ENCODE data around the gene ABHD17B. TPM values are rescaled to one million over a fixed set of nuclear protein-coding genes. Genes with fewer than 3 reads are reported as not detected.

The ABHD17B gene
- total RNA-seq, 2 donors from 2014 or later = 15.3 to 24.6 TPM

DNA sequence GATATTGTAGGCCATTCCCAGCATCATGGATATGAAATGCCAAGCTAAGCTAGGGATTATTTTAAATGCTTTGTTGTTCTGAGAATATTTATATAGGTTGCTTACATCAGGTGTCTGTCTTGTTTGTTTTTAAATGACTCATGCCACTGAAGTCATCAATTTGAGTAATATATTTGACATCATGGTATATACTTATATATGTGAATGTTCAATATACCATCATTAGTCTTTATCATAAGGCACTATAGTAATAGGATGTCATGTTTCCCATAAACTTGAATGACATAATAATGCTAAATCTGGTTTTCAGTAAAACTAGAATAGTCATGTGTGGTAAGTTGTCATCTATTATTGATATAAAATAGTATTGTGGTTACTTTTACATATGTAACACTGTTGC, 13.6 kb upstream of the ABHD17B start:
- Histone ChIP-seq H3K4me1 (ENCODE audit: control insufficient read depth in 1 of 2, low read depth in 2 of 2) (peaks cover 7 to 30% of the 10 kb centered on the region in 2 donors), H3K9me3 (no peaks in the 10 kb centered on the region), H3K27ac (peak overlapping the region in 1 of 2 donors; percentile 63), H3K4me3 (no peak overlapping the region), H3K36me3 (no peaks in the 10 kb centered on the region), H3K27me3 (replicated peaks; ENCODE audit: insufficient read depth) (no peaks in the 10 kb centered on the region)
- ATAC-seq (ENCODE audit: insufficient number of reproducible peaks, low FRiP score, low read depth) (no peak), DNase-seq (ENCODE audit: low spot score) (no peak)
- TF ChIP-seq, protein P1, sequence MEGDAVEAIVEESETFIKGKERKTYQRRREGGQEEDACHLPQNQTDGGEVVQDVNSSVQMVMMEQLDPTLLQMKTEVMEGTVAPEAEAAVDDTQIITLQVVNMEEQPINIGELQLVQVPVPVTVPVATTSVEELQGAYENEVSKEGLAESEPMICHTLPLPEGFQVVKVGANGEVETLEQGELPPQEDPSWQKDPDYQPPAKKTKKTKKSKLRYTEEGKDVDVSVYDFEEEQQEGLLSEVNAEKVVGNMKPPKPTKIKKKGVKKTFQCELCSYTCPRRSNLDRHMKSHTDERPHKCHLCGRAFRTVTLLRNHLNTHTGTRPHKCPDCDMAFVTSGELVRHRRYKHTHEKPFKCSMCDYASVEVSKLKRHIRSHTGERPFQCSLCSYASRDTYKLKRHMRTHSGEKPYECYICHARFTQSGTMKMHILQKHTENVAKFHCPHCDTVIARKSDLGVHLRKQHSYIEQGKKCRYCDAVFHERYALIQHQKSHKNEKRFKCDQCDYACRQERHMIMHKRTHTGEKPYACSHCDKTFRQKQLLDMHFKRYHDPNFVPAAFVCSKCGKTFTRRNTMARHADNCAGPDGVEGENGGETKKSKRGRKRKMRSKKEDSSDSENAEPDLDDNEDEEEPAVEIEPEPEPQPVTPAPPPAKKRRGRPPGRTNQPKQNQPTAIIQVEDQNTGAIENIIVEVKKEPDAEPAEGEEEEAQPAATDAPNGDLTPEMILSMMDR (IDR thresholded peaks at IDR 0.05) = no peak

DNA sequence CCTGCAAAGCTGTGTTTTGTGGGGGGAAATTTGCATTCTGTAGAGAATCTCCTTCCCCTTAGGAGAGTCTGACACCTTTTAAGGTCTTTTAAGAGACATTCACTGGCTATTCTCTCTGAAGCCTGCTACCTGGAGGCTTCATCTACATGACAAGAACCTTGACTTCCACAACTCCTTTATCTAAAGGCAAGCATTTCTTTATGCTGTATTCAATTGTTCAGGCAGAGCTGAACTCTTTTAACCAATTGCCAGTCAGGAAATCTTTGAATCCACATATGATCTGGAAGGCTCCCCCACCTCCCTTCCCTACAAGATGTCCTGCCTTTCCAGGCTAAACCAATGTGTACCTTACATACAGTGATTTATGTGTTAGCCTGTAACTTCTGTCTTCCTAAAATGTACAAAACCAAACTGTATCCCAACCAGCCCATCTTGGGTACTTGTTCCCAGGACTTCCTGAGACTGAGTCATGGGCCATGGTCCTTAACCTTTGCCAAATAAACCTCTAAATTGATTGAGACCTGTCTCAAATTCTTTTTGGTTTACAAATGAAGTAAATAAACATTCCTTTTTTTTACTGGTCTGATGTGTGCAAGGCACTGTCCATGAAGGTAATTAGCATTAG, 10.3 kb upstream of the ABHD17B start:
- Histone ChIP-seq H3K4me3 (no peak overlapping the region), H3K9me3 (no peaks in the 10 kb centered on the region), H3K36me3 (no peaks in the 10 kb centered on the region), H3K27ac (no peak overlapping the region), H3K4me1 (ENCODE audit: control insufficient read depth in 1 of 2, low read depth in 2 of 2) (peaks cover 7 to 30% of the 10 kb centered on the region in 2 donors), H3K27me3 (replicated peaks; ENCODE audit: insufficient read depth) (no peaks in the 10 kb centered on the region)
- TF ChIP-seq, protein P1 (IDR thresholded peaks at IDR 0.05) = no peak
- ATAC-seq (ENCODE audit: insufficient number of reproducible peaks, low FRiP score, low read depth) (no peak), DNase-seq (ENCODE audit: low spot score) (no peak)

DNA sequence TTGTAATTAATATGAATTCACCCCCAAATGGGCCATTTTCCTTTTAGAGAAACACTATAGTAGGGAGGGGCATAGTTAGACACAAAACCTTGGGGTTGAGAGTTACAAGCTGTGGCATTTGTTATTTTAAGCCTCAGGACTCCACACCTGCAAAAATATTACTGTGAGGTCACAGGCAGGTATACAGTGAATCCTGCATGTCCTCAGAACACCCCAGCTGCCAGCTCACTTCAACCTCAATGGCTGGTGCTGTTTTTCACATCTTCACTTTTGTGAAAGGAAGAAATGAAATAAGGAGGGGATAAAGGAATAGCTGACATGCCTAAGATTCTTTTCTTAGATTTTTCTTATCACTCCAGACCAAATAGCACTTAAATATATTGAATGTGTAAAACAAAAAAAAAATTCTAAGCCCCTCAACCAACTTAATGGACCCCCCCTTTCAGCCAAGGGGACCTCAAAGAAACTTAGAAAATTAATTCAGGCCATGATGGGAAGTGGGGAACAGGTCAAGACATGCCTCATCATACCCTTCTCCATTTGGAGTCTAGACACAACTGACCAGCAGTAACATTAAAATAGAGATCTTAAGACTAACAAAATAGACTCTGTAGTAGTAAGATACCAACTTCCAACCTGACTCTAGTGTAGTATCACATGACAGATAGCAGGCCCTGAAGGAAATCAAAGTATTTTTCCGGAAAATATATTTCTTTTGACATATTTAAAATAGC, 9.6 kb upstream of the ABHD17B start:
- ATAC-seq (ENCODE audit: insufficient number of reproducible peaks, low FRiP score, low read depth) (no peak), DNase-seq (ENCODE audit: low spot score) (no peak)
- Histone ChIP-seq H3K27ac (no peak overlapping the region), H3K4me3 (no peak overlapping the region), H3K27me3 (replicated peaks; ENCODE audit: insufficient read depth) (no peaks in the 10 kb centered on the region), H3K9me3 (no peaks in the 10 kb centered on the region), H3K4me1 (ENCODE audit: control insufficient read depth in 1 of 2, low read depth in 2 of 2) (peaks cover 7 to 30% of the 10 kb centered on the region in 2 donors), H3K36me3 (no peaks in the 10 kb centered on the region)
- TF ChIP-seq, protein P1 (IDR thresholded peaks at IDR 0.05) = no peak

DNA sequence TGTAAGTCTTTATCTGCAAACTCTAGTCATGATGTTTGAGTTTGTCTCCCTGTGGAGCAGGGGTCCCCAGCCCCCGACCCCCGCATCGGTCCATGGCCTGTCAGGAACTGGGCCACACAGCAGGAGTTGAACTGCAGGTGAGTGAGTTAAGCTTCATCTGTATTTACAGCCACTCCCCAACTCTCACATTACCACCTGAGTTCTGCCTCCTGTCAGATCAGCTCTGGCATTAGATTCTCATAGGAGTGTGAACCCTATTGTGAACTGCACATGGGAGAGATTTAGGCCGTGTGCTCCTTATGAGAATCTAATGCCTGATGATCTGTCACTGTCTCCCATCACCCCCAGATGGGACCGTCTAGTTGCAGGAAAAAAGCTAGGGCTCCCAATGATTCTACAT, 7.4 kb upstream of the ABHD17B start:
- H3K4me3 ChIP-seq = no peak overlapping the region
- H3K4me1 ChIP-seq (ENCODE audit: control insufficient read depth in 1 of 2, low read depth in 2 of 2) = peaks cover 6 to 15% of the 10 kb centered on the region in 2 donors
- H3K36me3 ChIP-seq = no peaks in the 10 kb centered on the region
- TF ChIP-seq, protein P1 (IDR thresholded peaks at IDR 0.05) = no peak
- no peaks in the 10 kb centered on the region for H3K27me3 ChIP-seq (replicated peaks; ENCODE audit: insufficient read depth)
- DNase-seq (ENCODE audit: low spot score) (no peak), ATAC-seq (ENCODE audit: insufficient number of reproducible peaks, low FRiP score, low read depth) (no peak)
- no peak overlapping the region for H3K27ac ChIP-seq
- no peaks in the 10 kb centered on the region for H3K9me3 ChIP-seq

DNA sequence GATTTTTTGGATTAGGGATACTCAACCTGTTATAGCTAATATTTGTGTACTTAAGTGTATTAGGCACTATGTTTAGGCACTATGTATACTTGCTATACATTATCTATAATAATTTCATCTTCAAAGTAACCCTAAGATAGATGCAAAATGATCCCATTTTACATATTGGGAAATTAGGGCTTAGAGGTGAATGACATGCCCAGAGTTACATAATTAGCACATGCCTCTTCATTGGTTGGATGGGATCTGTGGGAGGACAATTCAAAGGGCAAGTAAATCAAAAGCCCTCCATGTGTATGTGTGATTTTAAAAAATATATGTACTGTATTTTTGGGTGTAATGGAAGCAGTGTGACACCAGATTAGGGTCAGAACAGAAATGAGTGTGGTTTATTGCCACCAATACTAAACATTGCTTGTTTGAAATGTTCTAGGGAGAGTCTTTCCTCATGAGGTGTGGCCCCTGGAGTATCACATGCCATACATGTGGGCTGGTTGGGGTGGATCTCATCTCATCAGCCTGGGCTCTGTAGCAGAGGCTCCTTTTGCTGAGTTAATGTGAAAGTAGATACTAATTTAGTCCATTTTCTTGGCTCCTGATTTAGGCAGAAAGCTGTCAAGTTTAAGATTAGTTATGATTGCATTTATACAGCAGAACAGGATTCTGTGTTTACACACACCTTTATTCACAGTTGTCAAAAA, 6.0 kb upstream of the ABHD17B start:
- TF ChIP-seq, protein P1 (IDR thresholded peaks at IDR 0.05) = no peak
- no peak overlapping the region for H3K4me3 ChIP-seq
- no peak for ATAC-seq (ENCODE audit: insufficient number of reproducible peaks, low FRiP score, low read depth)

More for the DNA sequence above, 6.0 kb upstream of the ABHD17B start:
- H3K27ac ChIP-seq = no peak overlapping the region
- no peaks in the 10 kb centered on the region for H3K9me3 ChIP-seq
- no peak for DNase-seq (ENCODE audit: low spot score)
- no peaks in the 10 kb centered on the region for H3K27me3 ChIP-seq (replicated peaks; ENCODE audit: insufficient read depth)
- no peaks in the 10 kb centered on the region for H3K36me3 ChIP-seq
- H3K4me1 ChIP-seq (ENCODE audit: control insufficient read depth in 1 of 2, low read depth in 2 of 2) = peaks cover 18 to 25% of the 10 kb centered on the region in 2 donors
